ENCODE results near the gene KRT77.

KRT77 gene

GRCh38 chr12:52658196-52658595 is 45.1 kb downstream of the KRT77 start:
- H3K4me3 ChIP-seq (ENCODE audit: severe bottlenecking): no peak overlapping the region
- H3K27me3 ChIP-seq (ENCODE audit: insufficient read depth, poor library complexity, severe bottlenecking): no peaks in the 10 kb centered on the region
- no peaks in the 10 kb centered on the region for H3K36me3 ChIP-seq (ENCODE audit: low read depth)
- TF ChIP-seq CTCF (IDR thresholded peaks at IDR 0.05; ENCODE audit: poor library complexity, severe bottlenecking): no peak
- ATAC-seq (ENCODE audit: low read depth) (no peak), DNase-seq (ENCODE audit: low spot score) (no peak)
- peaks cover 7% of the 10 kb centered on the region for H3K4me1 ChIP-seq (ENCODE audit: insufficient read depth, poor library complexity, severe bottlenecking)
- no peaks in the 10 kb centered on the region for H3K9me3 ChIP-seq (ENCODE audit: severe bottlenecking)
- H3K27ac ChIP-seq (ENCODE audit: poor library complexity, severe bottlenecking): no peak overlapping the region

GRCh38 chr12:52657250-52657902 is 45.9 kb downstream of the KRT77 start:
- Histone ChIP-seq H3K27ac (ENCODE audit: poor library complexity, severe bottlenecking) (no peak overlapping the region), H3K27me3 (ENCODE audit: insufficient read depth, poor library complexity, severe bottlenecking) (no peaks in the 10 kb centered on the region), H3K4me3 (ENCODE audit: severe bottlenecking) (no peak overlapping the region), H3K36me3 (ENCODE audit: low read depth) (no peaks in the 10 kb centered on the region), H3K4me1 (ENCODE audit: insufficient read depth, poor library complexity, severe bottlenecking) (peaks cover 7% of the 10 kb centered on the region), H3K9me3 (ENCODE audit: severe bottlenecking) (no peaks in the 10 kb centered on the region)
- no peak for ATAC-seq (ENCODE audit: low read depth)
- no peak for TF ChIP-seq CTCF (IDR thresholded peaks at IDR 0.05; ENCODE audit: poor library complexity, severe bottlenecking)
- no peak for DNase-seq (ENCODE audit: low spot score)

GRCh38 chr12:52656616-52657015 is 46.7 kb downstream of the KRT77 start:
- H3K9me3 ChIP-seq (ENCODE audit: severe bottlenecking): no peaks in the 10 kb centered on the region
- H3K27me3 ChIP-seq (ENCODE audit: insufficient read depth, poor library complexity, severe bottlenecking): no peaks in the 10 kb centered on the region
- DNase-seq (ENCODE audit: low spot score) (no peak), ATAC-seq (ENCODE audit: low read depth) (no peak)
- no peak overlapping the region for H3K4me3 ChIP-seq (ENCODE audit: severe bottlenecking)
- no peak for TF ChIP-seq CTCF (IDR thresholded peaks at IDR 0.05; ENCODE audit: poor library complexity, severe bottlenecking)
- no peak overlapping the region for H3K27ac ChIP-seq (ENCODE audit: poor library complexity, severe bottlenecking)
- no peaks in the 10 kb centered on the region for H3K36me3 ChIP-seq (ENCODE audit: low read depth)
- H3K4me1 ChIP-seq (ENCODE audit: insufficient read depth, poor library complexity, severe bottlenecking): peaks cover 7% of the 10 kb centered on the region

- TF ChIP-seq CTCF (IDR thresholded peaks at IDR 0.05; ENCODE audit: poor library complexity, severe bottlenecking): no peak
- no peak for DNase-seq (ENCODE audit: low spot score)
- no peaks in the 10 kb centered on the region for H3K9me3 ChIP-seq (ENCODE audit: severe bottlenecking)
- ATAC-seq (ENCODE audit: low read depth): peak; percentile 59
- no peaks in the 10 kb centered on the region for H3K36me3 ChIP-seq (ENCODE audit: low read depth)
- no peak overlapping the region for H3K4me3 ChIP-seq (ENCODE audit: severe bottlenecking)
- H3K4me1 ChIP-seq (ENCODE audit: insufficient read depth, poor library complexity, severe bottlenecking): peaks cover 7% of the 10 kb centered on the region
- no peaks in the 10 kb centered on the region for H3K27me3 ChIP-seq (ENCODE audit: insufficient read depth, poor library complexity, severe bottlenecking)
- H3K27ac ChIP-seq (ENCODE audit: poor library complexity, severe bottlenecking): no peak overlapping the region
These were observed 47.6 kb downstream of the KRT77 start for GRCh38 chr12:52655720-52656124.

- peak; percentile 77 for ATAC-seq (ENCODE audit: low read depth)
These were observed 48.1 kb downstream of the KRT77 start for GRCh38 chr12:52655251-52655650.

More at GRCh38 chr12:52655251-52655650, 48.1 kb downstream of the KRT77 start:
- TF ChIP-seq CTCF (IDR thresholded peaks at IDR 0.05; ENCODE audit: poor library complexity, severe bottlenecking): no peak
- Histone ChIP-seq H3K4me3 (ENCODE audit: severe bottlenecking) (no peak overlapping the region), H3K27ac (ENCODE audit: poor library complexity, severe bottlenecking) (no peak overlapping the region), H3K36me3 (ENCODE audit: low read depth) (no peaks in the 10 kb centered on the region), H3K27me3 (ENCODE audit: insufficient read depth, poor library complexity, severe bottlenecking) (no peaks in the 10 kb centered on the region), H3K4me1 (ENCODE audit: insufficient read depth, poor library complexity, severe bottlenecking) (peaks cover 7% of the 10 kb centered on the region), H3K9me3 (ENCODE audit: severe bottlenecking) (no peaks in the 10 kb centered on the region)
- no peak for DNase-seq (ENCODE audit: low spot score)
